ENCODE measurements around the gene PER1. TPM values are rescaled to one million over a fixed set of nuclear protein-coding genes. Genes with fewer than 3 reads are reported as not detected.

The PER1 gene
- total and polyA plus RNA-seq, 2 of the 8 experiments (the other 6 are each of a cell fraction or from before 2014, with no cell fraction given), result 9.6 to 38.0 TPM

GRCh38 chr17:8153957-8154607, 1.9 kb upstream of the PER1 start (continued):
- TF ChIP-seq RFX5 (IDR thresholded peaks at IDR 0.05; ENCODE audit: borderline replicate concordance, low read depth, low read length), result peak; percentile 38; the same call in 1 of the 2 replicates
- no peak for TF ChIP-seq CBX5 (IDR thresholded peaks at IDR 0.05; ENCODE audit: low read depth, low read length)
- no peak for TF ChIP-seq SP4 (IDR thresholded peaks at IDR 0.05; ENCODE audit: low read length)
- TF ChIP-seq ATF2 (IDR thresholded peaks at IDR 0.05; ENCODE audit: low read length), result peak; percentile 59; the same call in 1 of the 2 replicates
- TF ChIP-seq ZNF274 (IDR thresholded peaks at IDR 0.05; ENCODE audit: borderline replicate concordance, extremely low read depth, low read length), result no peak
- no peak for TF ChIP-seq HDAC6 (IDR thresholded peaks at IDR 0.05; ENCODE audit: low read depth, low read length)
- TF ChIP-seq ATF3 (IDR thresholded peaks at IDR 0.05; ENCODE audit: insufficient read depth, low read depth, low read length), result no peak
- no peak for TF ChIP-seq TAF7 (optimal IDR thresholded peaks at IDR 0.05; ENCODE audit: borderline replicate concordance, low read depth, low read length)
- TF ChIP-seq RXRA (IDR thresholded peaks at IDR 0.05; ENCODE audit: insufficient read depth, low read depth, low read length), result no peak
- TF ChIP-seq CTCF (IDR thresholded peaks at IDR 0.05; ENCODE audit: control extremely low read depth in 1 of 3, insufficient read depth in 1 of 3, low read depth in 1 of 3, low read length in 3 of 3), result no peak
- no peak for TF ChIP-seq MAFK (IDR thresholded peaks at IDR 0.05; ENCODE audit: low read depth, low read length)
- TF ChIP-seq SUZ12 (IDR thresholded peaks at IDR 0.05; ENCODE audit: low read length), result no peak
- no peak for TF ChIP-seq CBX8 (IDR thresholded peaks at IDR 0.05; ENCODE audit: borderline replicate concordance, low read depth, low read length)
- TF ChIP-seq EP300 (IDR thresholded peaks at IDR 0.05; ENCODE audit: borderline replicate concordance in 1 of 2, low read depth in 2 of 2, low read length in 2 of 2), result peak in 1 of 2 experiments; percentile 12; a peak in 1 of 3 replicates
- TF ChIP-seq SAP30 (IDR thresholded peaks at IDR 0.05; ENCODE audit: insufficient read depth, insufficient replicate concordance, low read length), result peak; percentile 36
- TF ChIP-seq BACH1 (IDR thresholded peaks at IDR 0.05; ENCODE audit: low read length), result no peak
- no peak for TF ChIP-seq JUN (IDR thresholded peaks at IDR 0.05; ENCODE audit: low read depth, low read length)
- TF ChIP-seq SIRT6 (IDR thresholded peaks at IDR 0.05; ENCODE audit: low read length), result no peak
- TF ChIP-seq TBP (IDR thresholded peaks at IDR 0.05; ENCODE audit: low read depth, low read length), result peak; percentile 75

All from H1 (cell line).